Endothelial cell of umbilical vein (primary cell): ENCODE results near the gene KIAA1755. TPM values are rescaled to one million over a fixed set of nuclear protein-coding genes. Genes with fewer than 3 reads are reported as not detected.
"Not testable (repeated sequence)": the region's sequence is repeated elsewhere in the genome, so short reads cannot be mapped to it uniquely, and the experiment has no call there.

ENCODE experiments used
- BruUV-seq: library from RNA; stranded (reverse); fragments of 400-500 nt; replicated peaks from 2 replicates; lab custom pipeline; 2021; lab: Mats Ljungman, UMichigan
- CTCF ChIA-PET: fragments of 300-600, 350-600 bp; sonication (Branson Sonifier 250); formaldehyde crosslinking; loops from one replicate; lab custom pipeline; 2021; ENCODE audit warnings: antibody characterized with exemption, inconsistent platforms; lab: Charles Lee
- POLR2A ChIA-PET: fragments of 300-600, 350-600 bp; sonication (Branson Sonifier 250); formaldehyde crosslinking; loops from one replicate; lab custom pipeline; 2021; ENCODE audit warnings: antibody characterized with exemption, inconsistent platforms; lab: Charles Lee
- DNase-seq: peaks from one replicate; pipeline ENCODE4 v3.0.0-alpha.2; 2011; ENCODE audit warnings: low read depth, low spot score
- FAIRE-seq: peaks from 2 replicates; lab custom pipeline; 2011; peaks lifted over from hg19 to GRCh38; lab: Jason Lieb, UNC
- H2AFZ ChIP-seq: 2 replicates; pipeline ENCODE4 v1.6.0; 2012; ENCODE audit warnings: low read depth, low read length, control low read depth, inconsistent platforms
- H3K27ac ChIP-seq: 2 replicates; pipeline ENCODE4 v1.5.1; 2011; ENCODE audit warnings: low read depth, mild to moderate bottlenecking, control low read depth, low read length, moderate library complexity; ENCODE audit not compliant: insufficient read depth
- H3K27me3 ChIP-seq, 2 experiments: 2 replicates each; pipeline versions ENCODE4 v1.6.0 to v1.6.1; 2011; ENCODE audit warnings: low read length in 2 of 2, mixed read lengths in 1 of 2; ENCODE audit not compliant: control insufficient read depth in 2 of 2, insufficient read depth in 2 of 2
- H3K36me3 ChIP-seq, 2 experiments: 2 replicates in 1 of 2; 3 replicates in 1 of 2; pipeline ENCODE4 v1.5.1; 2011; ENCODE audit warnings: low read length in 2 of 2, mild to moderate bottlenecking in 1 of 2, moderate library complexity in 1 of 2; ENCODE audit not compliant: control insufficient read depth in 2 of 2, insufficient read depth in 2 of 2; ENCODE audit errors: extremely low read depth in 1 of 2
- H3K4me1 ChIP-seq: 3 replicates; pipeline ENCODE4 v1.5.1; 2011; ENCODE audit warnings: mild to moderate bottlenecking, low read length; ENCODE audit not compliant: control insufficient read depth, insufficient read depth; ENCODE audit errors: extremely low read depth
- H3K4me2 ChIP-seq: 2 replicates; pipeline ENCODE4 v1.6.1; 2011; ENCODE audit warnings: low read length, control low read depth, mixed read lengths; ENCODE audit not compliant: insufficient read depth
- H3K4me3 ChIP-seq, 3 experiments: fragments of 200-600 bp in 1 of 3; sonication (generic), shearing (Covaris generic) in 1 of 3; replicated peaks in 1 of 3; 2 replicates each; pipeline ENCODE4 v1.5.1; 2011 to 2016; ENCODE audit warnings: control low read depth in 3 of 3, low read length in 3 of 3, mild to moderate bottlenecking in 2 of 3, inconsistent platforms in 1 of 3, low read depth in 1 of 3, moderate library complexity in 1 of 3; ENCODE audit not compliant: insufficient read depth in 1 of 3
- H3K79me2 ChIP-seq: 2 replicates; pipeline ENCODE4 v1.6.0; 2012; ENCODE audit warnings: low read length, inconsistent platforms; ENCODE audit not compliant: control insufficient read depth, insufficient read depth
- H3K9ac ChIP-seq: replicated peaks from 2 replicates; pipeline ENCODE3; 2011; ENCODE audit warnings: low read length, control low read depth; ENCODE audit not compliant: insufficient read depth; ENCODE audit errors: extremely low read depth
- H3K9me1 ChIP-seq: replicated peaks from 3 replicates; pipeline ENCODE4 v1.6.0; 2011; ENCODE audit warnings: mild to moderate bottlenecking, low read length; ENCODE audit not compliant: control insufficient read depth, insufficient read depth; ENCODE audit errors: extremely low read depth
- H3K9me3 ChIP-seq: replicated peaks from 2 replicates; pipeline ENCODE4 v1.5.1; 2012; ENCODE audit warnings: low read length, inconsistent platforms; ENCODE audit not compliant: control insufficient read depth, insufficient read depth
- H4K20me1 ChIP-seq: replicated peaks from 2 replicates; pipeline ENCODE3; 2011; ENCODE audit warnings: mild to moderate bottlenecking, low read length; ENCODE audit not compliant: control insufficient read depth, insufficient read depth; ENCODE audit errors: extremely low read depth
- EZH2 ChIP-seq: IDR thresholded peaks from 2 replicates; pipeline ENCODE4 v1.6.1; 2012; ENCODE audit warnings: borderline replicate concordance, low read depth, mild to moderate bottlenecking, moderate library complexity, low read length, inconsistent platforms; ENCODE audit not compliant: severe bottlenecking
- dilution Hi-C: fragments of 300-500 bp; cut with MboI; formaldehyde crosslinking; loops from one replicate; pipeline ENCODE4 v1.15.0; 2019; ENCODE audit warnings: low sequenced_read_pairs; ENCODE audit not compliant: extremely low pct_ligation_motif_present
- intact Hi-C: fragments of 100-400 bp; cut with micrococcal nuclease; formaldehyde crosslinking; loops from one replicate; pipeline ENCODE4 v1.10.0; 2022
- polyA plus RNA-seq, 4 experiments: library from polyadenylated mRNA; depleted of rRNA in 3 of 4; stranded (reverse) in 3 of 4; unstranded in 1 of 4; fragments of >200 nt; gene quantifications; 2 replicates each; pipeline versions ENCODE4 v1.2.1 to v1.2.3, GENCODE V29; 2011 to 2012; ENCODE audit warnings: missing spikeins in 1 of 4
- total RNA-seq: library from RNA; stranded (reverse); gene quantifications from 2 replicates; pipeline ENCODE4 v1.2.3, GENCODE V29; 2021

Gene KIAA1755
- total and polyA plus RNA-seq, 2 donors (not counting 3 experiments of a cell fraction or from before 2014, with no cell fraction given): 0.36 to 0.51 TPM

GRCh38 chr20:38283236-38283635 lies 22.7 kb upstream of the KIAA1755 start:
- no peak overlapping the region for H3K27ac ChIP-seq
- no peaks in the 10 kb centered on the region for H3K79me2 ChIP-seq
- no peak for TF ChIP-seq EZH2
- no peak overlapping the region for H3K9ac ChIP-seq
- no peak overlapping the region for H3K4me3 ChIP-seq
- H3K4me1 ChIP-seq: no peaks in the 10 kb centered on the region
- dilution Hi-C loops: no loop called here
- no peak overlapping the region for H3K4me2 ChIP-seq
- H3K9me3 ChIP-seq: no peaks in the 10 kb centered on the region
- H3K36me3 ChIP-seq: no peaks in the 10 kb centered on the region
- H3K9me1 ChIP-seq: no peaks in the 10 kb centered on the region
- no peak for DNase-seq
- intact Hi-C loops: no loop called here
- ChIA-PET POLR2A (no interaction called here), CTCF (no interaction called here)
- FAIRE-seq: no peak
- no TSS peak for BruUV-seq
- H4K20me1 ChIP-seq: no peaks in the 10 kb centered on the region
- no peak overlapping the region for H2AFZ ChIP-seq
- H3K27me3 ChIP-seq: no peaks in the 10 kb centered on the region

- FAIRE-seq: not testable (repeated sequence)
These were observed 20.8 kb upstream of the KIAA1755 start for GRCh38 chr20:38281176-38281915.

More at GRCh38 chr20:38281176-38281915, 20.8 kb upstream of the KIAA1755 start:
- POLR2A ChIA-PET, H3K9me1 ChIP-seq, H2AFZ ChIP-seq, H3K9me3 ChIP-seq, BruUV-seq, H3K9ac ChIP-seq, intact Hi-C loops, H3K36me3 ChIP-seq, H3K4me3 ChIP-seq, H4K20me1 ChIP-seq, H3K79me2 ChIP-seq, H3K27me3 ChIP-seq, H3K4me2 ChIP-seq, H3K27ac ChIP-seq, DNase-seq, H3K4me1 ChIP-seq, dilution Hi-C loops, CTCF ChIA-PET: not testable (repeated sequence)
